ACHN (cell line): Measurements from ENCODE around the gene NOL4L.

Experiments used
- DNase-seq: peaks from one replicate; pipeline ENCODE4 v3.0.0-alpha.2; 2015
- in situ Hi-C: cut with HindIII; loops from 2 replicates; pipeline ENCODE4 v1.10.0; 2017; ENCODE audit warnings: low sequenced_read_pairs, low pct_ligation_motif_present, low pct_unique_long_range_greater_than_20kb

The NOL4L gene

DNA sequence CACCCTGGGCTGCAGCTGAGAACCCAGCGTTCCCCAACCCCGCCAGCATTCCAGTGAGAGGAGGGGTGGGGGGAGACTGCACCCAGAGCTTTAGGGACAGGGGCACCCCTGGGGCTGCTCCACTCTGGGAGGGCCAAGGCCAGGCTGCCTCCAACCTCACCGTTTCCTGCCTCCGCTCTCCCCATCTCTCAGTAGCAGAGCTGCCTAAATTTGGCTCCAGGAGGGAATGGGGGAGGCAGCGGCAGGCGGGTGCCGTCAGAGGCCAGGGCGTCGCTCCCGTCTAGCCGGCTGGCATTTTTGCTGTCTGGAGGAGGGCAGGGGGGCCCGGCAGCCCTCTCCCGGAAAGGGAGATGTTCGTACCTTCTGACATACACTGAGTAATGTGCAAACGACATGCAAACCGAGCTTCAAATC is 46.6 kb downstream of the NOL4L start:
- in situ Hi-C loops = no loop called here
- no peak for DNase-seq

DNA sequence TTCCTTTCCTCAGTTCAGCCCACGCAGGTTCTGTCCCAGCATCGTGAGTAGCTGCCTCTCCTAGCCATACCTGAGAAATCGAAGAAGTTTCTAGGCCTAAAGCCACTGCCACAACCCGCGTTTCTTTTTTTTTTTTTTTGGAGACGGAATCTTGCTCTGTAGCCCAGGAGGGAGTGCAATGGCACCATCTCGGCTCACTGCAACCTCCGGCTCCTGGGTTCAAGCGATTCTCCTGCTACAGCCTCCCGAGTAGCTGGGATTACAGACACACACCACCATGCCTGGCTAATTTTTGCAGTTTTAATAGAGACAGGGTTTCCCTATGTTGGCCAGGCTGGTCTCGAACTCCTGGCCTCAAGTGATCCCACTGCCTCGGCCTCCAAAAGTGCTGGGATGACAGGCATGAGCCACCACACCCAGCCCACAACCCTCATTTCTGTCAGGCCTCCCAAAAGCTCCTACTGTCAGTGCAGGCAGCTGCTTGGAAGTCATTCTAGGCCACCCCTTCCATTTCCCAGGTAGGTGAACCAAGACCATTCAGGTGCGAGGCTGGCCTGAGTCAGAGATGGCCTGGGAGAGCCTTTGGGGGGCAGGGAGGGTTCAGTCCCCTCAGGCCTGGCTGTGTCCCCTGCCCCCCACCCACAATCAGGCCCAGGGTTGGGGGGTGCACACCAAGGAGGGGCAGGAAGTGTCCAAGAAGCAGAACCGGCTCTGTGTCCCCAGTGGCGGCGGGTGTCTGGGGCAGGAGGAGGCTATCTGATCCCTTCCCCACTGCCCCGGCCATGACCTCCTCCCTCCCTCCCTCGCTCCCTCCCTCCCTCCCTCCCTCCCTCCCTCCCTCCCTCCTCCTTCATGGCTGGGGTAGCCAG is 47.2 kb downstream of the NOL4L start:
- in situ Hi-C loops = no loop called here
- no peak for DNase-seq

DNA sequence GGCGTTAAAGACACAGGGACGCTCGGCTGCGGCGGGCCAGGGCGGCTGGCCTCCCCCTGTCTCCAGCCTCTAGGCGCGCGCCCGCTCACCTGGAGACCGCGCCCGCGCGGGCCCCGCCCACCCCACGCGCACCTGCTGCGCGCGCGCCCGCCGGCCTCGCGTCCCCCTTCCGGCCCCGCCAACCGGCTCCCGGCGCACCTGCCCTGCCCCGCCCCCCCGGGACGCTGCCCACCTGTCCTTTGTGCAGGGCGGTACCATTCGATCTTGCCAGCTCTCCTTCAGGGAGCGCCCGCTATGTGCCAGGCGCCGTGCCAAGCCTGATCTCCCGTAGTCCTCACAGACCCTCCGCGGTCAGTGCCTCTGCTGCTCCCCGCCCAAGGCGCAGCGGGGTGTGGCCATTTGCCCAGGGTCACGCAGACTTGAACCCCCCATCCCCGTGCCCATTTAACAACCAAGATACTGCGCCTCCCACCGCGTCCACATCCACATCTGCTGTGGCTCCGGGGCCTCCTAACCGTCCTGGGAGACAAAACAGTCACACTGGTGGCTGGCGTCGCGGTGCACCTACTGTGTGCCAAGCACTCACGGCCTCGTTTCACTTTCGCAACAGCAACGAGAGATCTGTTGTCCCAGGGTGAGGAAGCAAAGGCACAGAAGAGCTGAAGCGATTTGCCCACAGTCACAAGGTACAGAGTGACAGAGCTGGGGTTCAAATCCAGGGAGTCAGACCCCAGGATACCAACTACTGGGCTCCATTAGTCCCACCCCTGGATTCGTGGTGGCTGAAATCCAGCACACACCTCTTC is 48.1 kb downstream of the NOL4L start:
- in situ Hi-C loops = no loop called here
- no peak for DNase-seq

DNA sequence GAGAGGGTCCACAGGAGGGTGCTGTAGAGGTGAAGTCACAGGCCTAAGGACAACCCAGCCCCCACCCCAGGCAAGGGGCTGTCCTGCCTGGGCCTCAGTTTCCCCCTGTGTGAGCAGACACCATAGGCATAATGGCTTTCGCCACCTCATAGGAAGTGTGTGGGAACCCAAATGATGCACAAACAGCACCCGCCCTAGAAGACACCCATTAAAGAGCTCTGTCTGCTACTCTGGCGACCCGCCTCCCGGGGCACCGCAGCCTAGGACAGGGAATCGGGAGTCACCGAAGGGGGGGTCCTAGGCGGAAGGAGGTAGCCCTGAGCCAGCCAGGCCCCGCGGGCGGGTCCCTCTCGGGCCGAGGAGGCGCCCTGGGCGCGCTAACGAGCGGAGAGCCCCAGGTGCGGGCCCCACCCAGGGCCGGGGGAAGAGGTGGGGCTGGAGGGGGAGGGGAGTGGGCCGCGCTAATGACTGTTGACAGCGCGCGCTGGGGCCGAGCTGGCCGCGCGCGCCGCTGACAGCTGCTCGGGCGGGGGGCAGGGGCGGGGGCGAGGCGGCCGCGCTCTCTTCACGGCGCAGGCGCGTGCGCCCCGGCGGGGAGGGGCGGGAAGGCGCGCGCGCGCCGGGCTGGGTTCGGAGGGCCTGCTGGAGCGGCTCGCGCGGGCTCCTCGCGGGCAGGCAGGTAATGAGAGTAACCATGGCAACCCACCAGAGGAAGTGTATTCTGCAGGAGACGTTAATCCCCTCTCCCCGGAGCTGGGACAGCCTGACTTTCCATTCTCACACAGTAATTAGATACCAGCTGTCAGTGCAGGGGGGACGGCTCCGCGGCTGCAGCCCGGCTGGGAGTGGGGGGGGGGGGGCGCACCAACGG is 48.9 kb downstream of the NOL4L start:
- no peak for DNase-seq
- in situ Hi-C loops = no loop called here

DNA sequence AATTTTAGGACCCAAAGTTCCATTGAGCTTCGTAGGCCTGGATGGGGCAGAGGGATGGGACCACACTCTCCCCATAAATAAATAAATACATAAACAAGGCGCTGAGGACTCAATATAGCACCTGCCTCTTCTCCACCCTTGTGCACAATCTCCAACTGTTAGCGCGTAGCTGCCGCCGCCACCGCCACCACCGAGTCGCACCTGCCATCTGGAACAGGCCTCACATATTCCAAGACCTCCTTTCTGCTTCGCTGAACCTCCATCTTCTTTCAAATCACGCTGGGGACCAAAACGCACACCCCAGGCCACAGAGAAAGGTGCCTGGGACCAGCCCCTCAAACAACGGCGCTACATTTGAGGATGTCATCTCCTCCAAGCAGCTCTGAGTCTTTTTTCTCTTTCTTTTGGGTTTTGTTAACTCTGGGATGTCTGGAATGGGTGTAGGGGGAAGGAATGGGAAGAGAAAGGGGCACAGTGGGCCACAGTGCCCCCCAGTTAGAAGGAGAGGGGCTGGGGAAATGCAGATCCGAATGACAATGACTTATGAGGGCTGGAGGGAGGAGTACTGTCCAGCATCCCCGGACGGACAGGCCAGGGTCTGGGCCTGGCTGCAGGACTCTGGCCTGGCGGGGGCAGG is 49.7 kb downstream of the NOL4L start:
- no peak for DNase-seq
- in situ Hi-C loops = no loop called here

DNA sequence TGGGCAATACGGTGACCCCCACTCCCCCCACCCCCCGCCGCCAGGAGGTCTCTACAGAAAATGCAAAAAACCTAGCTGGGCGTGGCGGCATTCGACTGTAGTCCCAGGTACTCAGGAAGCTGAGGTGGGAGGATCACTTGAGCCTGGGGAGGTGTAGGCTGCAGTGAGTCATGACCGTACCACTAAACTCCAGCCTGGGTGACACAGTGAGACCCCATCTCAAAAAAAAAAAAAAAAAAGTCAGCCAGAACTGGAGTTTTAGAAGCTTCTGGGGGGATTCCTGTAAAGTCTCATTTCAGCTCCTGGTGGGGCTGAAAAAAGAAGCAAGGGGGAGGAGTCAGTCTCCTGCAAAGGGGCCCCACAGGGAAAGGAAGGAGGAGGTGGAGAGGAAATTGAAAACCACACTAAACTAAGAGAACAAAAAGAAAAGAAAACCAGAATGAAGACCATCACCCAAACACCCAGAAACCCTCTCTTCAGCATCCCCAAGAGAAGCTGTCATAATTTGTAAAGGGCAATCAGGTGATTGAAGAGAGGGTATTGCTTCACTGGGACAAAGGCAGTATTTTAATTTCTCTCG is 50.4 kb downstream of the NOL4L start:
- no peak for DNase-seq
- in situ Hi-C loops = no loop called here

DNA sequence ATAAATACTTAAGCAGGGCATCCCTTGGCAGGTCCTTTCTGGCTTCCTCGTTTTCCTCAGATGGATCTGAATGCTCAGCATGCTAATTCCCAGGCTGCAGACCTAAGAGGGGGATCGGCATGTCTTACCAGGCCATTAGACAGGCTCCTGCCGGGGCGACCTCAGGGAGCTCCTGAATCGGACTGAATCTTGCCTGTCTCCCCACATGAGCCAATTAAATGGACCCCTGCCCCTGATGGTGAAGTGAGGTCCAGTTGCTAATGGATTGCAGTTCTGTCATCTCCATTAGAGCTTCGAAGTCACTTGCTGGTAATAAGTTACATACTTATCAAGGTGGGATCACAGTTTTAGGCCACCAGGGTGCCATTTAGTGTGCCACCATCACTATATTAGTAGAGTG is 51.4 kb downstream of the NOL4L start:
- in situ Hi-C loops = no loop called here
- no peak for DNase-seq

DNA sequence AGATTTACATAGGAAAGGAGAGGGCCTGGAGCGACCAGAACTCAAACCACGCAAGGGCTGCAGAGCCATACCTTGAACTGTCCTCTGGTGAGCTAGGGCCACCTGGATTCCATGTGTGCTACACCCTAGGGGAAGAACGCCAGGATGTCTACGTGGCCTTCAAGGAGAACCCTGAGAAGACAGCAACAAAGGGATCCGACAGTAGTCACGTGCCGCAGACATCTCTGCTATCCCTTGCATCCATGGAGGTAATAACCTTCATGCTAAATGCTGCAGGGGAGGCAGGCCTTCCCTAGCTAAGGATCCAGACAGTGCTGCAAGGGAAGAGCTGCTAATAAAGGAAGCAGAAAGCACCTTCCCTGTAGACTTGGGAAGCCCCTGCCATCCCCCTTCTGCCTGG is 52.9 kb downstream of the NOL4L start:
- in situ Hi-C loops = no loop called here

DNA sequence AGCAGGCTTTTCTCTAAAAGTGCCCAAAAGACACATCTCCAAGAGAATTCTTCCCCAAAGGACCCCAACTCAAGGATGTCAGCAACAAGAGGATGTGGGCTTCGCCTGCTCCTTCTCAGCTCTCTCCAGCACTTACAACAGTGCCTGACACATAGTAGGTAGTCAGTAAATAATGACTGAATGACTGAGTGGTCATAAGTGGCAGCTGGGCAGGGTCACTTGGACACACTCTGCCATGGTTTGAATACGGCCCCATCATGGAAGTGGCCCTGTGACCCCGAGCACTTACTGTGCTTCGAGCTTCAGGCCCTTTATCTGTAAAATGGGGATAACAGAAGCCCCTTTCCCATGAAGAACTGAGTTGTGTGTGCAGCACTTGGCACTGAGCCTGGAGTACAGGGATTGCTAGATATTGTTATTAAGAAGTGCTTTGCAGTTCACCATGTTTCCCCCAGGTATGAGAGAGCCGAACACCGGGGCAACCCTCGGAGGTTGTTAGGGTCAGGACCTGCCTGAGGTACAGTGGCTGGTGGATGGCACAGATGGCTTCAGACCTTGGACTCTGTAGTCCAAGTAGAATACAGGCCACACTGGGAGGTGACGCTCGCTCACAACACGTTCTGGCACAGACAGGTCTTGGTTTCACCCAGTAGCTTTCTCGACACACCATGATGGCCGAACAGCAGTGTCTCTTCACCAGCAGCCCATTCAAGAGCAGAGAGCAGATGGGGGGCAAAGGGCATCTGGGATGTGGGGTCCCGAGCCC is 56.0 kb downstream of the NOL4L start:
- in situ Hi-C loops = no loop called here
- DNase-seq = no peak

More for the DNA sequence above, 52.9 kb downstream of the NOL4L start:
- DNase-seq = no peak

DNA sequence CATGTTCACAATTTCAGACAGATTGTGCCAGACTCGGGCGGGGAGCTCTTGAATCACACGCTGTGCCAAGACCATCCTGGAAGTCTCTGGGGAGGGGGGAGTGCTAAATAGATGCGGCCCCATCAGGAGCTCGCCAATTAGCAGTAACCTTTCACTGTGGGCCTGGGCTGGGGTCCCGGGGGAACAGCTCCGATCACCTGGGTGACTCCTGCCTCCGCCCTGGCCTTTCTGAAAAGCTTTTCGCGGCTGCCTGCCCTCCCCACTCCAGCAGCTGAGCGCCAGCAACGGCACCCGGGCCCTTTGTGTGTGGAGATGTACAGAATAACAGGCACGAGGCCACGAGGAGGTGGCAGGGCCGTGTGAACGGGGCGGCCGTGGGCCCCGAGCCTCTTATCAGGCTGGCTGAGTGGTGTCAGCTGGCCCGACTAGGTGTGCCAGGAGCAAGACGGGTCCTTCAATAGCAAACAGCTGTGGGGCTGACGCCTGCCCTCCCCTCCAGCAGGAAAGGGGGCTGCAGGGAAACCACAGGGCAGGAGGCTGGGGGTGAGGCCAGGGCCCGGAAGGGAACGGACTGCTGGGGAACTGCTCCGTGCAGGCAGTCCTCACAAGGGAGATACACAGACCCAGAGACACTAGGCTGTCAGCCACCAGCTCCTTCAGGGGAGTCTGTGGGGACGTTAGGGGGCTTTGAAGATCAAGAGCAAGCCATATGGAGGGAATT is 56.8 kb downstream of the NOL4L start:
- in situ Hi-C loops = no loop called here
- no peak for DNase-seq

DNA sequence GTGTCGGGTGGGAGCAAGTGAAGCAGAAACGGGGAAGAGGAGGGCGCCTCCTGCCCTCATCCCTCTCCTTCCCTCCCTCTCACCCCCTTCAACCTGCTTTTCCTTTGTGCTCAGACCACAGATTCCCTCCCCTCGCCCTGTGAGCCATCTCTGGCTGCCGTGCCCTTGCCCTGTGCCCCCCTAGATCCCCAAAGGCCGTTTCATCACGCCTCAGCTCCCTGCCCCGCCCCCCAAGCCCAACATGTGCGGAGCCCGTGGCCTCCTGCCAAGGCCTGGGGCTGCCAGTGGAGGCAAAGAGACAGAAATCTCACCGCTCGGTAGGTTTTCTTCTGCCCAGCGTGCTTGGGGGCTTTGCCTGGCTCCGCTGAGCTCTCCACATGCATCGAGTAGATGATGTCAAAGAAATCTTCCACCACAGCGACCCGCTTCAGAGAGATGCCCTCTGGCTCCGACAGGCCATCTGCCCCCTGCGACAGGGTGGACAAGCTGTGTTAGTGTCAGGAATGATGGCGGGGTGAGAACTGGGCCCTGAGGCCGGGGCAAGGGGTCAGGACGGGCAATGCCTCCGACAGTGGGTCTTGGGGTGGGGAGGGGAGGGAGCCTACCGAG is 57.6 kb downstream of the NOL4L start:
- DNase-seq = no peak
- in situ Hi-C loops = no loop called here

DNA sequence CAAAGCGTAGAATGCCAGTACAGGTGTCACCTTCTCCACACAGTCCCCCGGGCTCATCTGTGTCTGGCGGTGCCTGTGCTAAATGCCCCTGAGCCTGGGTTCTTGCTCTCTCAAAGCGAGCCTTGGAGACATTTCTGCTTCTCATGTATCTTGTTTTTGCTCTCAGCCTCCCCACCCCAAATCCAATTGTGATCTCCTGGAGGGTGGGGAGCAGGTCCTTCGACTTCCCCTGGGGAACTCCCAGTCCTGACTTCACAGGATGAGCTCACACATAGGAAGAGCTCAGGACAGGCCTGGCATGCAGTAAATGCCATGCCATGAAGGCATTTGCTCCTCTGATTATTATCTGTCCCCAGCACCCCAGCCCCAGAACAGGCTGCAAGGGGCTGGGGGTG is 58.1 kb downstream of the NOL4L start:
- DNase-seq = no peak
- in situ Hi-C loops = no loop called here

DNA sequence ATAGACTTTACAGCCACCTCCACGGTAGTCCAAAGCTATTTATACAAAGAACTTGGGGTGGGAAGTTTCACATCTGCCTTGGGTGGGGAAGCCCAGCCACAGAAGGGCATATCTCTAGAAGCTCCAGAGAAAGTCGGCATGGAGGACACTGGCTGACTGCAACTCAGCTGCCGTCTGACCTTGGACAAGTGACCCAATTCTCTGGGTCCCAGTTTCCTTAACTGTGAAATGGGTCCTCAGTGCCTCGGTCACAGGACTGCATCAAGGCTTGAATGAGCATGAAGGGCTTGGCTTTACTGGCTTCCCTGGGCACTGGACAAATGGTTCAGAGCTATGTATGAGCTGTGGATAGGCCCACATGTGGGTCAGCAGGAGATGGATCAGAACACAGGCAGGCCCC is 58.6 kb downstream of the NOL4L start:
- in situ Hi-C loops = no loop called here
- no peak for DNase-seq

DNA sequence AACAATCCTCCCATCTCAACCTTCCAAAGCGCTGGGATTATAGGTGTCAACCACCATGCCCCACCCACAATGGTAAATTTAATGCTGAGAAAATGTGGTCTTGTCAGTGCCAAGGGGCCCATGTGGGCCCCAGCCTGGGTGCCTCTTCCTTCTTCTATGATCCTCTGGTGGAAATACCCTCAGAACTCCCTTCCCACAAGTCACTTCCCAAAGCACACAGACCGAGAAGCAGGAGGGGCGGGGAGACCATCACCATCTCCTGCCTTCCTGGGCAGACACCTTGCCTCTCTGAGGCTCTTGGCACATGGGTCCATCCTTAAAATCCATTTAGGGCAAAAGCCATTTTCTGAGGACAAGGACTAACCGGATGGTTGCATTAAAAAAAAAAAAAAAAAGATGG is 59.0 kb downstream of the NOL4L start:
- no peak for DNase-seq

DNA sequence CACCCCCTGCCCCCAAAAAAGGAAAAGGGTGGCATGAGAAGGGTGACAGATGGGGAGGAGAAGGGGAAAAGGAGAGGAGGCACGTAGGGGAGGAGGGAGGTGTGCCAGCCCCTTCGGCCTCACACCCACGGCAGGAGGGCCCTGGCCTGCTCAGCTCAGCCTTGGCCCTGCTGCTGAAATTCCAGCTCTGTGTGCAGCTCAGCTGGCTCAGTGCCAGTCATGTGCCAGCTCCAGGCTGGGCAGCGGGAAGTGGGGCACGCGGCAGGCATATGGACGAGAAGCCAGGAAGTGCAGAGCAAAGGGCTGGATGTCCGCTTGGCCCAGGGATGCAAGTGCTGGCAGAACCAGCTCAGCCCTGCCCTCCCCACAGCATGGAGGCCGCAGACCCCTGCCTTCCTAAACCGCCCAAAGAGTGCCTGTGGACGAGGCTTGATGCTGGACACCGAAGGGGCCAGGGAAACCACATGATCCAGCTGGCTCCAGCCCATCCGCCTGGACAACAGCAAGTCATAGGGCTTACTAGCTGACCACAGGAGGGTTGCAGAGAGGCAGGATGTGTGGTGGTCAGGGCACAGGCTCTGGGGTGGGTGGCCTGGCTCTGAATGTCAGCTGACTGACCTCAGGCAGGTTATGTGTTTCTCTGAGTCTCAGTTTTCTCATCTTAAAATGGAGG is 60.2 kb downstream of the NOL4L start:
- in situ Hi-C loops = loop anchor here (25.0 kb wide), 1 partner anchor 112 kb away; no protein-coding TSS in a partner anchor
- no peak for DNase-seq

More for the DNA sequence above, 59.0 kb downstream of the NOL4L start:
- in situ Hi-C loops = no loop called here
